ENCODE results near the gene SPATA2L. TPM values are rescaled to one million over a fixed set of nuclear protein-coding genes. Genes with fewer than 3 reads are reported as not detected.

SPATA2L gene
- total and polyA plus RNA-seq, 10 of the 15 experiments (the other 5 are each of a cell fraction or from before 2014, with no cell fraction given): 0.20 to 6.9 (median 3.9) TPM; not detected in 1

DNA sequence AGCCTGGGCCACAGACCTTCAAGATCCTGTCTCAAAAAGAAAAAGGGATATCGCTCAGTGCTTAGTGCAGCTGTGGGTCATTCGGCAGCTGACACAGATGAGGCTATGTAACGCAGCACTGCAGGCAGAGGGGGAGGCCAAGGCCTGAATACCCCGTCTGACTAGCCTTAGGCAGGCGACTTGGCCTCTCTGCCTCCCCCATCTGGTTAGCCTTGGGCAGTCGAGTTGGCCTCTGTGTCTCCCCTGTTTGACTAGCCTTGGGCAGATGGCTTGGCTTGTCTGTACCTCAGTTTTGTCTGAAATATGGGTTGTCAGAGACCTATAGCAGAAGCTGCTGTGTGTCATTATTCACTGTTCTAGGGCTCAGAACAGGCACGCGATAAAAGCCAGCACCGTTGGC, 33.9 kb downstream of the SPATA2L start:
- ChIA-PET CTCF (interaction anchor here (0.7 kb wide), 1 partner anchor 33 kb away, joined by 3 read pairs; no protein-coding TSS in a partner anchor), SMC1A (ENCODE audit: uncharacterized antibody, unreplicated experiment) (no interaction called here), RAD21 (ENCODE audit: unreplicated experiment) (no interaction called here), POLR2A (no interaction called here)
- no peak overlapping the region for H2AFZ ChIP-seq (ENCODE audit: control insufficient read depth, low read depth, low read length)
- no peak for DNase-seq (ENCODE audit: low read depth, low spot score)
- in situ Hi-C loops (cut with MboI): no loop called here
- no peaks in the 10 kb centered on the region for H3K79me2 ChIP-seq (ENCODE audit: control insufficient read depth, insufficient read depth, low read length)
- intact Hi-C loops (cut with micrococcal nuclease; ENCODE audit: unreplicated experiment): no loop called here
- WGBS (ENCODE audit: insufficient coverage, insufficient replicate concordance, low lambda C conversion rate, missing lambda C conversion rate): 68% methylated on average over 9 of the region's 9 CpGs
- no peak overlapping the region for H3K4me2 ChIP-seq (ENCODE audit: control insufficient read depth, insufficient read depth)
- no peaks in the 10 kb centered on the region for H3K27me3 ChIP-seq (replicated peaks in 1 of 2; ENCODE audit: control insufficient read depth in 2 of 2, insufficient read depth in 2 of 2, low read length in 1 of 2)
- no peak overlapping the region for H3K27ac ChIP-seq (ENCODE audit: control insufficient read depth, insufficient read depth)
- H3K4me1 ChIP-seq (ENCODE audit: control insufficient read depth, insufficient read depth, low read length): no peaks in the 10 kb centered on the region
- no peaks in the 10 kb centered on the region for H4K20me1 ChIP-seq (ENCODE audit: control insufficient read depth, insufficient read depth)
- H3K9me3 ChIP-seq (replicated peaks; ENCODE audit: control insufficient read depth, insufficient read depth, low read length): no peaks in the 10 kb centered on the region; the same call in 2 of the 3 replicates
- no TSS peak for BruUV-seq (replicated peaks)
- FAIRE-seq: no peak
- no peaks in the 10 kb centered on the region for H3K36me3 ChIP-seq (ENCODE audit: control insufficient read depth in 2 of 2, insufficient read depth in 2 of 2, low read length in 1 of 2)
- H3K9ac ChIP-seq (ENCODE audit: control insufficient read depth, insufficient read depth, low read length): no peak overlapping the region
- no peak overlapping the region for H3K4me3 ChIP-seq
- ATAC-seq: no peak
- no peak for TF ChIP-seq STAT1 (conservative IDR thresholded peaks at IDR 0.05)
- no peak for TF ChIP-seq IRF4 (IDR thresholded peaks at IDR 0.05; ENCODE audit: low read depth, low read length)
- TF ChIP-seq KAT2A (conservative IDR thresholded peaks at IDR 0.05; ENCODE audit: control insufficient read depth, low read depth, low read length): no peak
- no peak for TF ChIP-seq MYB (IDR thresholded peaks at IDR 0.05; ENCODE audit: borderline replicate concordance, low read depth, low read length)
- no peak for TF ChIP-seq MLLT1 (IDR thresholded peaks at IDR 0.05)
- TF ChIP-seq SP1 (IDR thresholded peaks at IDR 0.05; ENCODE audit: low read depth, low read length): no peak
- no peak for TF ChIP-seq SMAD5 (IDR thresholded peaks at IDR 0.05; ENCODE audit: low read depth)
- no peak for TF ChIP-seq ATF3 (IDR thresholded peaks at IDR 0.05; ENCODE audit: borderline replicate concordance, extremely low read depth, low read depth, low read length)
- no peak for TF ChIP-seq MYC (IDR thresholded peaks at IDR 0.05; ENCODE audit: insufficient read depth, insufficient read length, insufficient replicate concordance, low read length, severe bottlenecking)
- TF ChIP-seq SMAD1 (IDR thresholded peaks at IDR 0.05; ENCODE audit: low read depth, partially characterized antibody): no peak
- no peak for TF ChIP-seq ZNF622 (IDR thresholded peaks at IDR 0.05)
- no peak for TF ChIP-seq SIX5 (IDR thresholded peaks at IDR 0.05; ENCODE audit: low read depth, low read length, severe bottlenecking)
- TF ChIP-seq, protein P1, sequence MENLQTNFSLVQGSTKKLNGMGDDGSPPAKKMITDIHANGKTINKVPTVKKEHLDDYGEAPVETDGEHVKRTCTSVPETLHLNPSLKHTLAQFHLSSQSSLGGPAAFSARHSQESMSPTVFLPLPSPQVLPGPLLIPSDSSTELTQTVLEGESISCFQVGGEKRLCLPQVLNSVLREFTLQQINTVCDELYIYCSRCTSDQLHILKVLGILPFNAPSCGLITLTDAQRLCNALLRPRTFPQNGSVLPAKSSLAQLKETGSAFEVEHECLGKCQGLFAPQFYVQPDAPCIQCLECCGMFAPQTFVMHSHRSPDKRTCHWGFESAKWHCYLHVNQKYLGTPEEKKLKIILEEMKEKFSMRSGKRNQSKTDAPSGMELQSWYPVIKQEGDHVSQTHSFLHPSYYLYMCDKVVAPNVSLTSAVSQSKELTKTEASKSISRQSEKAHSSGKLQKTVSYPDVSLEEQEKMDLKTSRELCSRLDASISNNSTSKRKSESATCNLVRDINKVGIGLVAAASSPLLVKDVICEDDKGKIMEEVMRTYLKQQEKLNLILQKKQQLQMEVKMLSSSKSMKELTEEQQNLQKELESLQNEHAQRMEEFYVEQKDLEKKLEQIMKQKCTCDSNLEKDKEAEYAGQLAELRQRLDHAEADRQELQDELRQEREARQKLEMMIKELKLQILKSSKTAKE (IDR thresholded peaks at IDR 0.05; ENCODE audit: low read depth, poor library complexity, severe bottlenecking): no peak
- no peak for TF ChIP-seq MXI1 (IDR thresholded peaks at IDR 0.05; ENCODE audit: low read depth, low read length)
- no peak for TF ChIP-seq CBX5 (IDR thresholded peaks at IDR 0.05; ENCODE audit: low read depth)
- TF ChIP-seq, protein P2, sequence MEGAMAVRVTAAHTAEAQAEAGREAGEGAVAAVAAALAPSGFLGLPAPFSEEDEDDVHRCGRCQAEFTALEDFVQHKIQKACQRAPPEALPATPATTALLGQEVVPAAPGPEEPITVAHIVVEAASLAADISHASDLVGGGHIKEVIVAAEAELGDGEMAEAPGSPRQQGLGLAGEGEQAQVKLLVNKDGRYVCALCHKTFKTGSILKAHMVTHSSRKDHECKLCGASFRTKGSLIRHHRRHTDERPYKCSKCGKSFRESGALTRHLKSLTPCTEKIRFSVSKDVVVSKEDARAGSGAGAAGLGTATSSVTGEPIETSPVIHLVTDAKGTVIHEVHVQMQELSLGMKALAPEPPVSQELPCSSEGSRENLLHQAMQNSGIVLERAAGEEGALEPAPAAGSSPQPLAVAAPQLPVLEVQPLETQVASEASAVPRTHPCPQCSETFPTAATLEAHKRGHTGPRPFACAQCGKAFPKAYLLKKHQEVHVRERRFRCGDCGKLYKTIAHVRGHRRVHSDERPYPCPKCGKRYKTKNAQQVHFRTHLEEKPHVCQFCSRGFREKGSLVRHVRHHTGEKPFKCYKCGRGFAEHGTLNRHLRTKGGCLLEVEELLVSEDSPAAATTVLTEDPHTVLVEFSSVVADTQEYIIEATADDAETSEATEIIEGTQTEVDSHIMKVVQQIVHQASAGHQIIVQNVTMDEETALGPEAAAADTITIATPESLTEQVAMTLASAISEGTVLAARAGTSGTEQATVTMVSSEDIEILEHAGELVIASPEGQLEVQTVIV (IDR thresholded peaks at IDR 0.05; ENCODE audit: borderline replicate concordance, partially characterized antibody): no peak
